ENCODE data around the gene PDS5A. TPM values are rescaled to one million over a fixed set of nuclear protein-coding genes. Genes with fewer than 3 reads are reported as not detected.
"Not testable (repeated sequence)": the region's sequence is repeated elsewhere in the genome, so short reads cannot be mapped to it uniquely, and the experiment has no call there.

The PDS5A gene
- total and polyA plus RNA-seq, 9 of the 15 experiments (the other 6 are each of a cell fraction or from before 2014, with no cell fraction given) = 16.4 to 85.4 (median 70.0) TPM

- TF ChIP-seq RBM34 (IDR thresholded peaks at IDR 0.05; ENCODE audit: borderline replicate concordance, insufficient read depth, low read length) (no peak), CEBPG (CRISPR knock-in tag; IDR thresholded peaks at IDR 0.05) (no peak), CEBPG (tag; conservative IDR thresholded peaks at IDR 0.05 in 1 of 2, IDR thresholded peaks at IDR 0.05 in 1 of 2) (peak in 1 of 2 experiments; percentile 63; a peak in 3 of 4 replicates), CEBPB (tag; IDR thresholded peaks at IDR 0.05) (peak; percentile 57)
- no peak for ATAC-seq
- intact Hi-C loops (cut with micrococcal nuclease) (no loop called here), in situ Hi-C loops (cut with MboI) (no loop called here)
- Histone ChIP-seq H3K27ac (ENCODE audit: extremely low read depth, low read depth, low read length) (no peak overlapping the region), H3K79me2 (ENCODE audit: control insufficient read depth, insufficient read depth, low read length) (peaks cover 89% of the 10 kb centered on the region), H3K4me3 (no peak overlapping the region), H2AFZ (ENCODE audit: low read depth, low read length) (no peak overlapping the region), H4K20me1 (replicated peaks; ENCODE audit: control insufficient read depth, insufficient read depth, low read length) (peaks cover 9% of the 10 kb centered on the region; the same call in 1 of the 2 replicates), H3K4me1 (replicated peaks in 1 of 2; ENCODE audit: control insufficient read depth in 2 of 2, insufficient read depth in 2 of 2, low read length in 2 of 2) (no peaks in the 10 kb centered on the region), H3K4me2 (ENCODE audit: insufficient read depth, low read length) (no peak overlapping the region), H3K9ac (ENCODE audit: insufficient read depth in 1 of 2, low read depth in 2 of 2, low read length in 2 of 2) (no peak overlapping the region), H3K9me3 (replicated peaks; ENCODE audit: control insufficient read depth, insufficient read depth, low read depth, low read length) (no peaks in the 10 kb centered on the region), H3K9me1 (ENCODE audit: control insufficient read depth, insufficient read depth, low read length) (no peaks in the 10 kb centered on the region), H3K27me3 (ENCODE audit: control insufficient read depth in 2 of 2, insufficient read depth in 2 of 2, low read length in 2 of 2) (no peaks in the 10 kb centered on the region), H3K36me3 (ENCODE audit: control insufficient read depth, insufficient read depth, low read length) (peaks cover 11% of the 10 kb centered on the region; the same call in 1 of the 3 replicates)
- whole genome bisulfite sequencing (ENCODE audit: insufficient coverage, low coverage, missing lambda C conversion rate) = 78% methylated on average over 1 of the region's 1 CpG
- POLR2A ChIA-PET = interaction anchor here (1.0 to 1.8 kb wide), 4 partner anchors 9 to 23 kb away, joined by 3 to 6 read pairs (median 4); no protein-coding TSS in a partner anchor
- CTCF ChIA-PET (ENCODE audit: low intra/inter-chr PET ratio) = no interaction called here
- FAIRE-seq = no peak
- BruUV-seq (replicated peaks) = no TSS peak
- DNase-seq (ENCODE audit: extremely low read depth in 1 of 4, low spot score in 3 of 4) = no peak
Measured at GRCh38 chr4:39947417-39947816, 30.3 kb downstream of the PDS5A start.

GRCh38 chr4:39944245-39944644 is 33.5 kb downstream of the PDS5A start:
- DNase-seq (ENCODE audit: extremely low read depth in 1 of 4, low spot score in 3 of 4); H3K4me3 ChIP-seq; BruUV-seq (replicated peaks); H3K4me2 ChIP-seq (ENCODE audit: insufficient read depth, low read length); in situ Hi-C loops (cut with MboI); H2AFZ ChIP-seq (ENCODE audit: low read depth, low read length); CTCF ChIA-PET (ENCODE audit: low intra/inter-chr PET ratio); H3K9me1 ChIP-seq (ENCODE audit: control insufficient read depth, insufficient read depth, low read length); H3K27me3 ChIP-seq (ENCODE audit: control insufficient read depth in 2 of 2, insufficient read depth in 2 of 2, low read length in 2 of 2); FAIRE-seq; intact Hi-C loops (cut with micrococcal nuclease); H3K4me1 ChIP-seq (replicated peaks in 1 of 2; ENCODE audit: control insufficient read depth in 2 of 2, insufficient read depth in 2 of 2, low read length in 2 of 2); ATAC-seq; H3K9me3 ChIP-seq (replicated peaks; ENCODE audit: control insufficient read depth, insufficient read depth, low read depth, low read length); H3K9ac ChIP-seq (ENCODE audit: insufficient read depth in 1 of 2, low read depth in 2 of 2, low read length in 2 of 2); H3K27ac ChIP-seq (ENCODE audit: extremely low read depth, low read depth, low read length); H3K36me3 ChIP-seq (ENCODE audit: control insufficient read depth, insufficient read depth, low read length): not testable (repeated sequence)
- POLR2A ChIA-PET = interaction anchor here (2.1 kb wide), 1 partner anchor 10 kb away, joined by 6 read pairs; no protein-coding TSS in a partner anchor
- WGBS (ENCODE audit: insufficient coverage, low coverage, missing lambda C conversion rate) = 95% methylated on average over 10 of the region's 10 CpGs
- 0 out of 2 replicates have a peak, but pooled peaks cover 16% of the 10 kb centered on the region for H4K20me1 ChIP-seq (replicated peaks; ENCODE audit: control insufficient read depth, insufficient read depth, low read length)
- peaks cover 91% of the 10 kb centered on the region for H3K79me2 ChIP-seq (ENCODE audit: control insufficient read depth, insufficient read depth, low read length)

Measured in K562 (cell line).